NCI-H82 (cell line): ENCODE data around the gene MRPS18B.

Experiments
- DNase-seq: peaks from one replicate; lab custom pipeline; 2025; lab: John Stamatoyannopoulos, UW

MRPS18B gene

DNA sequence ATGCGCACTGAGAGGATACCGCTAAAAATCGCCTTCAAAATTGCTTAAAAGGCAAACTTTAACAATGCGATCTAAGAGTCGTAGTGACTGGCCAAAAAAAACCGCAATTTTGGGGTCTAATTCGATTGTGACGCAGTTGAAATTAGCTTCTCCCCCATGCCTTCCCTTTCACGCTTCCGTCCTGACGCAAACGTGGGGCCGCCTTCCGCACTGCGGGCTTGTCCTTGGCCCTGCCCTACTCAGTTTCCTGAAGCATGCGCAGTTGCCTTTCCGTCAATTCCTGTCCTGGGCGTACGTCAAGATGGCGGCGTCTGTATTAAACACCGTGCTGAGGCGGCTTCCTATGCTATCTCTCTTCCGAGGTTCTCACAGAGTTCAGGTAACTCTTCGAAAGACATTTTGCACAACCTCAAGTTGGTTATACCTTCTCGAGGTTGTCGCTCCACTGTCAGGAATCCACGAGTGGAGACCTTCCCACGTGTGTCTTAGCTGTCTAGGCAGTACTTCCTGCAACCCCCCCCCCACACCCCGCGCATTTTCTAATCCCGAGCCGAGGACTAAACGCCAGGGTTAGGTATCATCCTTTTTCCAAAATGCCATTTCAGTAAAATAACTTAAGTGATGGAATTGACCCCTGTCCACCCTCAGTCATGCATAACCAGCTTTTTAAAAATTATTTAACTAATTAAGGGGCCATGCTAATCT is at the start of gene MRPS18B:
Gene MRPS18B (plus strand): TSS at position 276 of the 705 bp plus-strand sequence. CDS start 26 bp downstream, at position 302.
- peak; percentile 98 for DNase-seq

DNA sequence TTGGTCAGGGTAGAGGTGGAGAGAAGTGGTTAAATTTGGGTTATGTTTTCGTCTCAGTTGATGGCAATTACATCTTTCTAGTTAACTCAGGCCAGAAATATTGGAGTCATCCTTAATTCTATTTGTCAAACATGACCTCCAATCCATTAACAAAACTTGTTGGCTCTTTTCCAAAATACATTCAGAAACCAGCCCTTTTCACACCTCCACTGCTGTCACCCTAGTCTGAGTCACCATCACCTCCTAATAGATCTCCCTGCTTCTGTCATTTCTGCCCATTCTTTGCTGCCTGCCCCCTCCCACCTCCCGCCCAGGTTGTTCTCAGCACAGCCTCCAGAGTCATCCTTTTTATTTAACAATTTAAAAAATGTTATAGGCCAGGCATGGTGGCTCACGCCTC is 49.4 kb upstream of the MRPS18B start:
- no peak for DNase-seq

- DNase-seq: no peak
Measured at GRCh38 chr6:30570263-30570662, 47.4 kb upstream of the MRPS18B start.

- no peak for DNase-seq
Measured at GRCh38 chr6:30570740-30571074, 46.9 kb upstream of the MRPS18B start.

DNA sequence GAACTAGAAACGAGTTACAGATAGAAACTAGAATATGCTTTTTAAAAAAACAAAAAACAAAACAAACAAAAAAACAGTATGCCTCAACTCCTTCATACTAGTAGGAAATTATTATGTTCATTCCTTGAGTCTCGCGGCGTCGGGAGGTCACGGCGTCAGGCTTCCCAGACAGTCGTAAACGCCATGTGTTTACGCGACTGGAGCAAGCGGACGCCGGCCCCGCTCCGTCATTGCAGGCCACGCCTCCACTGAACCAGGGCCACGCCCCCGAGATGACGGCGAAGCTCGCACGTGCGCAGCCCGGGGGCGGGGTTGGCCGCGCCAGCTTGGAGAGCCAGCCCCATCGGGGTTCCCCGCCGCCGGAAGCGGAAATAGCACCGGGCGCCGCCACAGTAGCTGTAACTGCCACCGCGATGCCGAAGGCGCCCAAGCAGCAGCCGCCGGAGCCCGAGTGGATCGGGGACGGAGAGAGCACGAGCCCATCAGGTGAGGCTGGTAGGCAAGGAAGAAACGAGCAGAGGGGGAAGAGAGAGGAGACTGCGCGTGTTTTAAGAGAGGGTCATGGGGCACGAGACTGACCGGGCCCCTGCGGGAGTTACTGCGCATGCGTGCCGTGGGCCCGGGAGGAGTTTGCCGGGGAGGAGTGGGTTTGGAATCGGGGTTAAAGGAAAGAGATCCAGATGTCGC is 46.4 kb upstream of the MRPS18B start, which contains the start of gene ABCF1:
Gene ABCF1 (plus strand): TSS at position 368 of the 687 bp plus-strand sequence. CDS start 46 bp downstream, at position 414.
- DNase-seq: peak; percentile 98

DNA sequence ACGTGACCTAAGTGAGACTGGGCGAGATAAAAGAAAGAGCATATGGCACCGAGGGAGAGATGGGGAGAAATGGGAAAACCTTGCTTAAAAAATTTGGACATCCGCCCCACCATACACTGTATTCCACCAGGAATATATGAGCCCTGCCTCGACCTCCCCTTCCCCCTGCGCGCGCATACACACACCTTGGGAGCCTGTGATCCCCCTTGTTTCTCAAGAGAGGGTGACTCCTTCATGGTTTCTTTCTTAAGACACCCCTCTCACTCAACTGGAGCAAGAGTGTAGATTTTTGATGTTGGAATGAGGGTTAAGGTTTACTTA is 45.9 kb upstream of the MRPS18B start:
- no peak for DNase-seq

GRCh38 chr6:30572148-30572547 is 45.5 kb upstream of the MRPS18B start:
- no peak for DNase-seq

DNA sequence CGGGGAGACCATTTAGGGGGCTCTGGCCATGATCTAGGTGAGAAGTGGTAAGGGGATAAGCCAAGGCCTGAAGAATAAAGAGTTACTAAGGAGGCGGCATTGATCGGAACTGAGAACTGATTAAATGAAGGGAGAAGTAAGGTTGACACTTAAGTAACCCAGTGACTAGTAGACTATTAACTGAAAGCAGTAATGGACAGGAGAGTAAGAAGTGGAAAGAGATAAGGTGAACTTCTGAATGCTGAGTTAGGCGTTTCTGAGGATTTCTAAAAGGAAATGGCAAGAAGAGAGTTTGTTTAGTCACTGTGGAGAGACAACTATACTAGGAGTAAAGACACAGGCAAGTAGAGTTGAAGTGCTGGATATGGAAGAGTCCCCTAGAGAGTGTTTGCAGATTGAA is 44.5 kb upstream of the MRPS18B start:
- DNase-seq: no peak

DNA sequence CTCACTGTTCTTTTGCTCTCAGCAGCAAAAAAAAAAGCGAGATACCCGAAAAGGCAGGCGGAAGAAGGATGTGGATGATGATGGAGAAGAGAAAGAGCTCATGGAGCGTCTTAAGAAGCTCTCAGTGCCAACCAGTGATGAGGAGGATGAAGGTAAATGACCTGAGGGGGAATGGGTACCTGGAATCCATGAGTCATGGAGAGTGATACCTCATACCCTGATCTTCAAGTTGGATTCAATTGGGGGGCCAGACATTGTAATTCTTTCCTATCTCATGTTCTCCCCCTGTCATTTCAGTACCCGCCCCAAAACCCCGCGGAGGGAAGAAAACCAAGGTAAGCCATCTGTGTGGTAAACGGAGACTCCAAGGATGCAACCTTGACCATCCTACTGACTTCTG is 39.6 kb upstream of the MRPS18B start:
- no peak for DNase-seq

- DNase-seq: no peak
Measured at GRCh38 chr6:30583921-30584320, 33.7 kb upstream of the MRPS18B start.

- no peak for DNase-seq
Measured at GRCh38 chr6:30589754-30590358, 27.8 kb upstream of the MRPS18B start.

DNA sequence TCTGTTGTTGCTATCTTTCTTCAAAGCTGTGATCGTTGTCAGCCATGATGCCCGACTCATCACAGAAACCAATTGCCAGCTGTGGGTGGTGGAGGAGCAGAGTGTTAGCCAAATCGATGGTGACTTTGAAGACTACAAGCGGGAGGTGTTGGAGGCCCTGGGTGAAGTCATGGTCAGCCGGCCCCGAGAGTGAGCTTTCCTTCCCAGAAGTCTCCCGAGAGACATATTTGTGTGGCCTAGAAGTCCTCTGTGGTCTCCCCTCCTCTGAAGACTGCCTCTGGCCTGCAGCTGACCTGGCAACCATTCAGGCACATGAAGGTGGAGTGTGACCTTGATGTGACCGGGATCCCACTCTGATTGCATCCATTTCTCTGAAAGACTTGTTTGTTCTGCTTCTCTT is 27.1 kb upstream of the MRPS18B start:
- DNase-seq: no peak

DNA sequence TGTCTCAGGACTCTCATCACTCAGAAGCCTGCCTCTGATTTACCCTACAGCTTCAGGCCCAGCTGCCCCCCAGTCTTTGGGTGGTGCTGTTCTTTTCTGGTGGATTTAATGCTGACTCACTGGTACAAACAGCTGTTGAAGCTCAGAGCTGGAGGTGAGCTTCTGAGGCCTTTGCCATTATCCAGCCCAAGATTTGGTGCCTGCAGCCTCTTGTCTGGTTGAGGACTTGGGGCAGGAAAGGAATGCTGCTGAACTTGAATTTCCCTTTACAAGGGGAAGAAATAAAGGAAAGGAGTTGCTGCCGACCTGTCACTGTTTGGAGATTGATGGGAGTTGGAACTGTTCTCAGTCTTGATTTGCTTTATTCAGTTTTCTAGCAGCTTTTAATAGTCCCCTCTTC is 26.6 kb upstream of the MRPS18B start:
- DNase-seq: no peak

GRCh38 chr6:30592287-30592686 is 25.4 kb upstream of the MRPS18B start:
- no peak for DNase-seq

GRCh38 chr6:30597315-30598144 is 20.1 kb upstream of the MRPS18B start:
- peak; percentile 89 for DNase-seq

- DNase-seq: no peak
Measured at GRCh38 chr6:30598912-30599624, 18.6 kb upstream of the MRPS18B start.

GRCh38 chr6:30599625-30600324 is 17.9 kb upstream of the MRPS18B start:
- DNase-seq: no peak

GRCh38 chr6:30600451-30600961 is 17.1 kb upstream of the MRPS18B start:
- DNase-seq: no peak

GRCh38 chr6:30601436-30601814 is 16.2 kb upstream of the MRPS18B start:
- DNase-seq: no peak

- no peak for DNase-seq
Measured at GRCh38 chr6:30601815-30602641, 15.6 kb upstream of the MRPS18B start.
